Mesendoderm (in vitro differentiated cells): ENCODE measurements around the gene CR1L.
"Not testable (repeated sequence)": the region's sequence is repeated elsewhere in the genome, so short reads cannot be mapped to it uniquely, and the experiment has no call there.

Source experiments
- DNase-seq: peaks from one replicate; pipeline ENCODE4 v3.0.0; 2013
- H2AK5ac ChIP-seq: 2 replicates; pipeline ENCODE4 v1.6.1; 2013; ENCODE audit warnings: low read length, inconsistent platforms
- H2BK120ac ChIP-seq: 2 replicates; pipeline ENCODE4 v1.6.1; 2013; ENCODE audit warnings: low read depth, mild to moderate bottlenecking, low read length, moderate library complexity, mixed read lengths
- H2BK15ac ChIP-seq: replicated peaks from 2 replicates; pipeline ENCODE4 v1.6.1; 2013; ENCODE audit warnings: low read depth, mild to moderate bottlenecking, moderate library complexity
- H2BK5ac ChIP-seq: 2 replicates; pipeline ENCODE4 v1.6.1; 2013; ENCODE audit warnings: low read length, inconsistent platforms
- H3K18ac ChIP-seq: 2 replicates; pipeline ENCODE4 v1.6.1; 2013; ENCODE audit warnings: mild to moderate bottlenecking, low read length, mixed read lengths
- H3K23ac ChIP-seq: one replicate; pipeline ENCODE4 v1.6.1; 2013; ENCODE audit warnings: low read length
- H3K27ac ChIP-seq: 2 replicates; pipeline ENCODE4 v1.5.1; 2013; ENCODE audit warnings: low read depth, mild to moderate bottlenecking, inconsistent platforms, low read length, moderate library complexity
- H3K27me3 ChIP-seq: 2 replicates; pipeline ENCODE4 v1.6.1; 2013; ENCODE audit warnings: low read length, control low read depth, mild to moderate bottlenecking, inconsistent platforms; ENCODE audit not compliant: insufficient read depth, poor library complexity
- H3K36me3 ChIP-seq: 2 replicates; pipeline ENCODE4 v1.6.1; 2013; ENCODE audit warnings: low read length, inconsistent platforms; ENCODE audit not compliant: control insufficient read depth, insufficient read depth
- H3K4ac ChIP-seq: one replicate; pipeline ENCODE4 v1.6.1; 2013; ENCODE audit warnings: low read depth, mild to moderate bottlenecking, low read length, moderate library complexity
- H3K4me1 ChIP-seq: 2 replicates; pipeline ENCODE4 v1.6.1; 2013; ENCODE audit warnings: low read depth, low read length, inconsistent platforms; ENCODE audit not compliant: control insufficient read depth
- H3K4me2 ChIP-seq: 2 replicates; pipeline ENCODE4 v1.6.1; 2013; ENCODE audit warnings: low read length
- H3K4me3 ChIP-seq: 2 replicates; pipeline ENCODE4 v1.5.1; 2013; ENCODE audit warnings: mild to moderate bottlenecking, low read length
- H3K56ac ChIP-seq: one replicate; pipeline ENCODE4 v1.6.1; 2013; ENCODE audit warnings: low read length
- H3K79me1 ChIP-seq: 2 replicates; pipeline ENCODE4 v1.6.1; 2013; ENCODE audit warnings: low read length, inconsistent platforms
- H3K79me2 ChIP-seq: 2 replicates; pipeline ENCODE4 v1.6.1; 2013; ENCODE audit warnings: mild to moderate bottlenecking, low read length; ENCODE audit not compliant: control insufficient read depth, insufficient read depth
- H3K9ac ChIP-seq: 2 replicates; pipeline ENCODE4 v1.6.1; 2013; ENCODE audit warnings: low read length, inconsistent platforms
- H4K5ac ChIP-seq: one replicate; pipeline ENCODE4 v1.6.1; 2013; ENCODE audit warnings: low read length
- H4K8ac ChIP-seq: one replicate; pipeline ENCODE4 v1.6.1; 2013; ENCODE audit warnings: low read depth, mild to moderate bottlenecking, control low read depth, low read length, moderate library complexity
- WGBS: extraction: QIAGEN DNeasy Blood & Tissue Kit; methylation state at CpG from one replicate; pipeline ENCODE4 v1.1.7; 2013; ENCODE audit warnings: low lambda C conversion rate, missing lambda C conversion rate; ENCODE audit not compliant: insufficient coverage; ENCODE audit errors: extremely low coverage; 5-methylcytosine and 5-hydroxymethylcytosine counted together

CR1L gene

GRCh38 chr1:207638487-207639145 lies 6.3 kb upstream of the CR1L start:
- not testable (repeated sequence) for H3K56ac ChIP-seq, H2BK120ac ChIP-seq, H3K9ac ChIP-seq, H4K8ac ChIP-seq, H2BK5ac ChIP-seq, H3K4me1 ChIP-seq, H3K27ac ChIP-seq, H3K18ac ChIP-seq, H3K4ac ChIP-seq, H3K79me2 ChIP-seq, H3K23ac ChIP-seq, H3K27me3 ChIP-seq, H3K4me3 ChIP-seq, H3K4me2 ChIP-seq, H4K5ac ChIP-seq, H3K79me1 ChIP-seq, DNase-seq, H3K36me3 ChIP-seq, H2AK5ac ChIP-seq, H2BK15ac ChIP-seq
- WGBS = no CpG with 5 or more reads among the region's 9 CpGs

GRCh38 chr1:207639362-207639761 lies 5.6 kb upstream of the CR1L start:
- DNase-seq = not testable (repeated sequence)
- no CpG with 5 or more reads among the region's 5 CpGs for WGBS

DNA sequence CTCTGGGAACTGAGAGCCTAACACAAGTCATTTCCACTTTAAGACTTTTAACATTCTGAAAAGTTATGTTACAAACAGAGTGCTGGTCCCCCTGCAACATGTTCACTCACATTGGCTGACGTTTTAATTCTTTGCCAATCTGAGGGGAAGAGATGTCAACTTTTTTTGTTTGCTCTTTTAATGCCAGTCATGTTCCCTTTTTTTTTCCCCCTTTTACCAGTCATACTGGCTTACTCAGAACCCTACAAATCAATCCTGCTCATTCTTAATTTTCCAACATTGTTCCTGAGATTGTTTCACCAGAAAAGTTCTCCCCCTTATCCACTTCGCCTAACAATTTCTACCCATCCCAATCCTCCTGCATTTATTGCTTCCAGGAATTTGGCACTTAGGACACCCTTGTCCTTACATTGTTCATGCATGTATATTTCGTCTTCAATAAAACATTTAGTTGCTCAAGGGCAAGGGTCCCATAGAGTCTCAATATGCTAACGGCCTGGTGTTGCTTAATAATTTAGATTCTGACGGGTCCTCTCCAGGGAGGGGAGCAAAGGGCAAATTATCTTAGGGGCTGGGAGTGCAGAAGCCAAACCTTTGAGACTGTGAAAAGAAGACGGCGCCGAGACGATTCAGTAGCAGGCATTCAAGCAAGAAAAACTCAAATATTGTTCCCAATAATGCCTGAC lies 624 bp upstream of the CR1L start:
- no peaks in the 10 kb centered on the region for H3K27me3 ChIP-seq
- H3K4me2 ChIP-seq = no peak overlapping the region
- H3K23ac ChIP-seq = no peak overlapping the region
- H3K4me1 ChIP-seq = no peaks in the 10 kb centered on the region
- H3K56ac ChIP-seq = no peak overlapping the region
- H3K4me3 ChIP-seq = no peak overlapping the region
- no peak overlapping the region for H2BK120ac ChIP-seq
- H2AK5ac ChIP-seq = no peak overlapping the region
- H3K4ac ChIP-seq = no peak overlapping the region
- no peaks in the 10 kb centered on the region for H3K79me2 ChIP-seq
- no peak overlapping the region for H3K18ac ChIP-seq
- no peak overlapping the region for H4K8ac ChIP-seq
- no peak overlapping the region for H2BK5ac ChIP-seq
- H3K79me1 ChIP-seq = no peaks in the 10 kb centered on the region
- H3K36me3 ChIP-seq = no peaks in the 10 kb centered on the region
- no peak overlapping the region for H3K27ac ChIP-seq
- no peak for DNase-seq
- no peak overlapping the region for H3K9ac ChIP-seq
- no CpG with 5 or more reads among the region's 9 CpGs for WGBS
- no peak overlapping the region for H4K5ac ChIP-seq
- no peak overlapping the region for H2BK15ac ChIP-seq

More at GRCh38 chr1:207639362-207639761, 5.6 kb upstream of the CR1L start:
- H3K4me1 ChIP-seq, H2AK5ac ChIP-seq, H3K36me3 ChIP-seq, H3K27ac ChIP-seq, H4K5ac ChIP-seq, H3K79me2 ChIP-seq, H3K79me1 ChIP-seq, H3K56ac ChIP-seq, H3K27me3 ChIP-seq, H4K8ac ChIP-seq, H3K18ac ChIP-seq, H3K4ac ChIP-seq, H3K4me2 ChIP-seq, H3K4me3 ChIP-seq, H2BK15ac ChIP-seq, H2BK5ac ChIP-seq, H2BK120ac ChIP-seq, H3K23ac ChIP-seq, H3K9ac ChIP-seq: not testable (repeated sequence)

- H3K56ac ChIP-seq = peak overlapping the region; percentile 44
- H3K9ac ChIP-seq = no peak overlapping the region
- no peak overlapping the region for H4K8ac ChIP-seq
- H2BK15ac ChIP-seq = no peak overlapping the region
- H3K23ac ChIP-seq = no peak overlapping the region
- no peak overlapping the region for H2AK5ac ChIP-seq
- DNase-seq = no peak
- no peak overlapping the region for H3K4me2 ChIP-seq
- H3K27ac ChIP-seq = no peak overlapping the region
- H2BK120ac ChIP-seq = no peak overlapping the region
- no peaks in the 10 kb centered on the region for H3K79me2 ChIP-seq
- H3K4ac ChIP-seq = no peak overlapping the region
- H3K79me1 ChIP-seq = no peaks in the 10 kb centered on the region
- H2BK5ac ChIP-seq = no peak overlapping the region
- no peaks in the 10 kb centered on the region for H3K27me3 ChIP-seq
- H3K18ac ChIP-seq = no peak overlapping the region
- peaks cover 3% of the 10 kb centered on the region for H3K4me1 ChIP-seq
- no peaks in the 10 kb centered on the region for H3K36me3 ChIP-seq
- WGBS = no CpG with 5 or more reads among the region's 17 CpGs
- no peak overlapping the region for H4K5ac ChIP-seq
- H3K4me3 ChIP-seq = no peak overlapping the region
Measured at GRCh38 chr1:207645635-207646081, 725 bp downstream of the CR1L start.

DNA sequence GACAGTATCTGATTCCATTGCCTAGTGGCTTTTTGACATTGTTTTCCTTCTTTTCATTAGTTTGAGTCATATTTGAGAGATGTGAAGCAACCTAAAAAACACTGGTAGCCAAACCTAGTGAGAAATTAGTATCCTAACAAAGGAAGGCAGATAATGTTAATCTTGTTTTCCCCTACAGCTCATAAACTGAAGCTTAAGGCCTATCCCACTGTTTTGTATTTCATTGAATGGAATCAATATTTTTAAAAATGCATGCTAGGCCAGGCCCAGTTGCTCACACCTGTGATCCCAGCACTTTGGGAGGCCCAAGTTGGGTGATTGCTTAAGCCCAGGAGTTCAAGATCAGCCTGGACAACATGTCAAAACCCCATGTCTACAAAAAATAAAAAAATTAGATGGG lies 1.2 kb downstream of the CR1L start:
- Histone ChIP-seq H4K8ac (no peak overlapping the region), H3K4ac (no peak overlapping the region), H3K27me3 (no peaks in the 10 kb centered on the region), H3K79me1 (no peaks in the 10 kb centered on the region), H3K4me1 (peaks cover 3% of the 10 kb centered on the region), H3K79me2 (no peaks in the 10 kb centered on the region), H3K27ac (no peak overlapping the region), H2BK5ac (no peak overlapping the region), H3K4me3 (no peak overlapping the region), H2BK120ac (peak overlapping the region; percentile 36), H3K36me3 (no peaks in the 10 kb centered on the region), H3K23ac (no peak overlapping the region), H3K56ac (no peak overlapping the region), H3K18ac (no peak overlapping the region), H2BK15ac (no peak overlapping the region), H3K9ac (no peak overlapping the region), H2AK5ac (no peak overlapping the region), H4K5ac (no peak overlapping the region), H3K4me2 (no peak overlapping the region)
- no peak for DNase-seq
